Measurements from ENCODE around the gene SARDH. TPM values are rescaled to one million over a fixed set of nuclear protein-coding genes. Genes with fewer than 3 reads are reported as not detected.

SARDH gene
- polyA plus RNA-seq, 1 donor from 2014 or later: not detected

DNA sequence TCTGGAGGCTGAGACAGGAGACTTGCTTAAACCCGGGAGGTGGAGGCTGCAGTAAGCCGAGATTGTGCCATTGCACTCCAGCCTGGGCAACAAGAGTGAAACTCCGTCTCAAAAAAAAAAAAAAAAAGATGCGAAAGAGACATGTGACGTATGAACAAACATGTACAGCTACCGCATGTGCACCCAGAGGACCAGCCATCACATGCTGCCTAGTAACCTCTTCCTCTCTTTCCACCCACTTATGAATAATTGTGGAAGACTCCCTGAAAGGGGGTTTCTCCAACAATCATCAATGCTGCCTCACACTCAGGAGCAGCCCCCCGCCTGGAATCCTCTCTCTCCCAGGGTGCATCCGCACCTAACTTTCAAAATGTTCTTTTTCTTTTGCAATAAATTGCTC, 2.2 kb downstream of the SARDH start:
- TF ChIP-seq SMC3 (conservative IDR thresholded peaks at IDR 0.05; ENCODE audit: poor library complexity): no peak
- TF ChIP-seq EP300 (conservative IDR thresholded peaks at IDR 0.05; ENCODE audit: poor library complexity, severe bottlenecking): no peak
- TF ChIP-seq, protein P1, sequence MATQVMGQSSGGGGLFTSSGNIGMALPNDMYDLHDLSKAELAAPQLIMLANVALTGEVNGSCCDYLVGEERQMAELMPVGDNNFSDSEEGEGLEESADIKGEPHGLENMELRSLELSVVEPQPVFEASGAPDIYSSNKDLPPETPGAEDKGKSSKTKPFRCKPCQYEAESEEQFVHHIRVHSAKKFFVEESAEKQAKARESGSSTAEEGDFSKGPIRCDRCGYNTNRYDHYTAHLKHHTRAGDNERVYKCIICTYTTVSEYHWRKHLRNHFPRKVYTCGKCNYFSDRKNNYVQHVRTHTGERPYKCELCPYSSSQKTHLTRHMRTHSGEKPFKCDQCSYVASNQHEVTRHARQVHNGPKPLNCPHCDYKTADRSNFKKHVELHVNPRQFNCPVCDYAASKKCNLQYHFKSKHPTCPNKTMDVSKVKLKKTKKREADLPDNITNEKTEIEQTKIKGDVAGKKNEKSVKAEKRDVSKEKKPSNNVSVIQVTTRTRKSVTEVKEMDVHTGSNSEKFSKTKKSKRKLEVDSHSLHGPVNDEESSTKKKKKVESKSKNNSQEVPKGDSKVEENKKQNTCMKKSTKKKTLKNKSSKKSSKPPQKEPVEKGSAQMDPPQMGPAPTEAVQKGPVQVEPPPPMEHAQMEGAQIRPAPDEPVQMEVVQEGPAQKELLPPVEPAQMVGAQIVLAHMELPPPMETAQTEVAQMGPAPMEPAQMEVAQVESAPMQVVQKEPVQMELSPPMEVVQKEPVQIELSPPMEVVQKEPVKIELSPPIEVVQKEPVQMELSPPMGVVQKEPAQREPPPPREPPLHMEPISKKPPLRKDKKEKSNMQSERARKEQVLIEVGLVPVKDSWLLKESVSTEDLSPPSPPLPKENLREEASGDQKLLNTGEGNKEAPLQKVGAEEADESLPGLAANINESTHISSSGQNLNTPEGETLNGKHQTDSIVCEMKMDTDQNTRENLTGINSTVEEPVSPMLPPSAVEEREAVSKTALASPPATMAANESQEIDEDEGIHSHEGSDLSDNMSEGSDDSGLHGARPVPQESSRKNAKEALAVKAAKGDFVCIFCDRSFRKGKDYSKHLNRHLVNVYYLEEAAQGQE (IDR thresholded peaks at IDR 0.05; ENCODE audit: borderline replicate concordance): no peak
- no peak for TF ChIP-seq MXI1 (conservative IDR thresholded peaks at IDR 0.05; ENCODE audit: poor library complexity, severe bottlenecking)
- no peak for TF ChIP-seq TAF1 (IDR thresholded peaks at IDR 0.05; ENCODE audit: low read depth)
- TF ChIP-seq EZH2 (IDR thresholded peaks at IDR 0.05; ENCODE audit: borderline replicate concordance, insufficient read depth, low read length, poor library complexity, severe bottlenecking): no peak
- TF ChIP-seq, protein P2, sequence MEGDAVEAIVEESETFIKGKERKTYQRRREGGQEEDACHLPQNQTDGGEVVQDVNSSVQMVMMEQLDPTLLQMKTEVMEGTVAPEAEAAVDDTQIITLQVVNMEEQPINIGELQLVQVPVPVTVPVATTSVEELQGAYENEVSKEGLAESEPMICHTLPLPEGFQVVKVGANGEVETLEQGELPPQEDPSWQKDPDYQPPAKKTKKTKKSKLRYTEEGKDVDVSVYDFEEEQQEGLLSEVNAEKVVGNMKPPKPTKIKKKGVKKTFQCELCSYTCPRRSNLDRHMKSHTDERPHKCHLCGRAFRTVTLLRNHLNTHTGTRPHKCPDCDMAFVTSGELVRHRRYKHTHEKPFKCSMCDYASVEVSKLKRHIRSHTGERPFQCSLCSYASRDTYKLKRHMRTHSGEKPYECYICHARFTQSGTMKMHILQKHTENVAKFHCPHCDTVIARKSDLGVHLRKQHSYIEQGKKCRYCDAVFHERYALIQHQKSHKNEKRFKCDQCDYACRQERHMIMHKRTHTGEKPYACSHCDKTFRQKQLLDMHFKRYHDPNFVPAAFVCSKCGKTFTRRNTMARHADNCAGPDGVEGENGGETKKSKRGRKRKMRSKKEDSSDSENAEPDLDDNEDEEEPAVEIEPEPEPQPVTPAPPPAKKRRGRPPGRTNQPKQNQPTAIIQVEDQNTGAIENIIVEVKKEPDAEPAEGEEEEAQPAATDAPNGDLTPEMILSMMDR (IDR thresholded peaks at IDR 0.05; ENCODE audit: poor library complexity, severe bottlenecking): no peak
- no peak for TF ChIP-seq POLR2AphosphoS5 (IDR thresholded peaks at IDR 0.05)
- TF ChIP-seq RAD21 (conservative IDR thresholded peaks at IDR 0.05): no peak
- Histone ChIP-seq H3K9ac (ENCODE audit: low read length) (no peak overlapping the region), H3K4me3 (ENCODE audit: low read length) (no peak overlapping the region), H3K36me3 (ENCODE audit: insufficient read depth, low read length) (no peaks in the 10 kb centered on the region), H3K9me2 (ENCODE audit: insufficient read depth, low read length) (no peaks in the 10 kb centered on the region), H4K20me1 (ENCODE audit: insufficient read depth) (no peaks in the 10 kb centered on the region), H3K79me2 (replicated peaks; ENCODE audit: insufficient read depth, low read length) (no peaks in the 10 kb centered on the region), H3F3A (ENCODE audit: insufficient read depth, low read length, poor library complexity, severe bottlenecking) (no peaks in the 10 kb centered on the region), H3K27ac (ENCODE audit: low read length) (no peak overlapping the region), H3K27me3 (ENCODE audit: insufficient read depth, low read depth, low read length) (no peaks in the 10 kb centered on the region), H3K4me2 (ENCODE audit: low read length) (no peak overlapping the region), H2AFZ (ENCODE audit: low read depth, low read length) (no peak overlapping the region), H3K9me3 (ENCODE audit: low read length) (no peaks in the 10 kb centered on the region)

DNA sequence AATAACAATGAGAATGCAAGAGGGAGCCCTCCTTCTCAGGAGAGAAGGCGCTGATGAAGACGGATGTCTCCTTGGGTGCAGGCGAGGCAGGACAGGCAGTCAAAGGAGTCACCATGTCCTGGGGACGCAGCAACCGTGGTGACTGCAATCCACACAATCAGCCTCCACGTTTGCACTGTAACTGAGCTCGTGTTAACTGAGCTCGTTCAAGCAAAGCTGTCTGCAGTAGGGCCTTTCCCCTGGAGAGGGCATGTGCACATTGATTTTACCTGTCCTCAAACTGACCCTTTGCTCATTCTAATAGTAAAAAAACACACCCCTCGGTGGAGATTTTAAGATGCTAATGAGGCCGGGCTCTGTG, 2.8 kb downstream of the SARDH start:
- H3K27ac ChIP-seq (ENCODE audit: low read length): no peak overlapping the region
- H3K9me2 ChIP-seq (ENCODE audit: insufficient read depth, low read length): no peaks in the 10 kb centered on the region
- H4K20me1 ChIP-seq (ENCODE audit: insufficient read depth): no peaks in the 10 kb centered on the region
- H3K79me2 ChIP-seq (replicated peaks; ENCODE audit: insufficient read depth, low read length): no peaks in the 10 kb centered on the region
- TF ChIP-seq, protein P1 (IDR thresholded peaks at IDR 0.05; ENCODE audit: borderline replicate concordance): no peak
- TF ChIP-seq EP300 (conservative IDR thresholded peaks at IDR 0.05; ENCODE audit: poor library complexity, severe bottlenecking) (no peak), SMC3 (conservative IDR thresholded peaks at IDR 0.05; ENCODE audit: poor library complexity) (no peak), RAD21 (conservative IDR thresholded peaks at IDR 0.05) (no peak)
- TF ChIP-seq, protein P2 (IDR thresholded peaks at IDR 0.05; ENCODE audit: poor library complexity, severe bottlenecking): no peak
- no peaks in the 10 kb centered on the region for H3F3A ChIP-seq (ENCODE audit: insufficient read depth, low read length, poor library complexity, severe bottlenecking)
- no peak overlapping the region for H3K4me2 ChIP-seq (ENCODE audit: low read length)
- no peak overlapping the region for H2AFZ ChIP-seq (ENCODE audit: low read depth, low read length)
- no peaks in the 10 kb centered on the region for H3K9me3 ChIP-seq (ENCODE audit: low read length)
- H3K4me3 ChIP-seq (ENCODE audit: low read length): no peak overlapping the region
- no peaks in the 10 kb centered on the region for H3K36me3 ChIP-seq (ENCODE audit: insufficient read depth, low read length)
- H3K27me3 ChIP-seq (ENCODE audit: insufficient read depth, low read depth, low read length): no peaks in the 10 kb centered on the region
- H3K9ac ChIP-seq (ENCODE audit: low read length): peak overlapping the region; percentile 23

Data from neural cell (in vitro differentiated cells).